RWPE2 (cell line): ENCODE measurements around the gene HIVEP3.

Source experiments
- ATAC-seq: fragments of 200-7000 bp; cut with Tn5 transposase; 3 replicates; pipeline ENCODE4 v1.9.1; 2021; ENCODE audit warnings: low read depth
- DNase-seq: peaks from one replicate; pipeline ENCODE4 v3.0.0-alpha.2; 2020; ENCODE audit warnings: low spot score
- H3K27ac ChIP-seq: fragments of 450-650 bp; 2 replicates; pipeline ENCODE4 v1.5.1; 2017; ENCODE audit warnings: mild to moderate bottlenecking; ENCODE audit not compliant: poor library complexity, severe bottlenecking
- H3K27me3 ChIP-seq: fragments of 250-450 bp; sonication (Bioruptor Pico); 2 replicates; pipeline ENCODE4 v1.5.1; 2021; ENCODE audit warnings: mild to moderate bottlenecking, moderate library complexity; ENCODE audit not compliant: insufficient read depth, poor library complexity, severe bottlenecking
- H3K36me3 ChIP-seq: fragments of 250-450 bp; sonication (Bioruptor Pico); 2 replicates; pipeline ENCODE4 v1.5.1; 2020; ENCODE audit warnings: low read depth, mild to moderate bottlenecking, moderate library complexity
- H3K4me1 ChIP-seq: fragments of 250-450 bp; sonication (Bioruptor Pico); 2 replicates; pipeline ENCODE4 v1.5.1; 2021; ENCODE audit warnings: mild to moderate bottlenecking, moderate library complexity; ENCODE audit not compliant: insufficient read depth, poor library complexity, severe bottlenecking
- H3K4me3 ChIP-seq: fragments of 250-450 bp; sonication (Bioruptor Pico); 2 replicates; pipeline ENCODE4 v1.5.1; 2021; ENCODE audit warnings: mild to moderate bottlenecking, moderate library complexity; ENCODE audit not compliant: severe bottlenecking
- H3K9me3 ChIP-seq: fragments of 250-450 bp; sonication (Bioruptor Pico); 2 replicates; pipeline ENCODE4 v1.5.1; 2021; ENCODE audit warnings: mild to moderate bottlenecking, moderate library complexity; ENCODE audit not compliant: severe bottlenecking
- CTCF ChIP-seq: fragments of 450-650 bp; IDR thresholded peaks from one replicate; pipeline ENCODE4 v1.5.1; 2017; ENCODE audit warnings: mild to moderate bottlenecking, moderate library complexity; ENCODE audit not compliant: poor library complexity, severe bottlenecking

HIVEP3 gene

GRCh38 chr1:41656068-41656467, 262.7 kb downstream of the HIVEP3 start:
- Histone ChIP-seq H3K27ac (no peak overlapping the region), H3K36me3 (no peaks in the 10 kb centered on the region), H3K9me3 (no peaks in the 10 kb centered on the region), H3K4me1 (no peaks in the 10 kb centered on the region), H3K4me3 (no peak overlapping the region), H3K27me3 (no peaks in the 10 kb centered on the region)
- no peak for DNase-seq
- no peak for ATAC-seq
- TF ChIP-seq CTCF: no peak

DNA sequence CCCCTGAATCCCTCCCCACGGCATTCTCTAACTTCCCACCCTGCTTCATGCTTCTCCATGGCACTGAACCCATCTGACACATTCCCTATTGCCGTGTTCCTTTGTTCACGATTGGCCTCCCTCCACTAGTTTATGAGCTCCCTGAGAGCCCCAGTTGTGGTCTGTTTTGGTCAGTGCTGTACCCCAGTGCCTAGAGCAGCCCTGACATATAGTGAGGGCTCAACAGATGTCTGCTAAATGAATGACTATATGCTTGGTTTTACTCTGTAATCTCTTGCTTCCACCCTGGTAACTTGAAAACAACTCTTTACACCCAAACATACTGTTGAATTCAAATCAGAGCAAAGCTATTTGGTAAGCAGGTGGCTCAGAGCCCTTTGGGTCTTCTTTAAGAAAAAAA, 263.1 kb downstream of the HIVEP3 start:
- Histone ChIP-seq H3K36me3 (no peaks in the 10 kb centered on the region), H3K9me3 (no peaks in the 10 kb centered on the region), H3K4me1 (no peaks in the 10 kb centered on the region), H3K27ac (no peak overlapping the region), H3K27me3 (no peaks in the 10 kb centered on the region), H3K4me3 (no peak overlapping the region)
- TF ChIP-seq CTCF: no peak
- no peak for DNase-seq
- no peak for ATAC-seq

- ATAC-seq: no peak
- Histone ChIP-seq H3K9me3 (no peaks in the 10 kb centered on the region), H3K36me3 (no peaks in the 10 kb centered on the region), H3K27me3 (no peaks in the 10 kb centered on the region), H3K4me3 (no peak overlapping the region), H3K4me1 (no peaks in the 10 kb centered on the region), H3K27ac (no peak overlapping the region)
- DNase-seq: no peak
- no peak for TF ChIP-seq CTCF
These were observed 265.1 kb downstream of the HIVEP3 start for GRCh38 chr1:41653574-41653973.

- DNase-seq (no peak), ATAC-seq (no peak)
- no peaks in the 10 kb centered on the region for H3K27me3 ChIP-seq
- H3K9me3 ChIP-seq: no peaks in the 10 kb centered on the region
- H3K36me3 ChIP-seq: no peaks in the 10 kb centered on the region
- H3K4me1 ChIP-seq: no peaks in the 10 kb centered on the region
- no peak for TF ChIP-seq CTCF
- H3K27ac ChIP-seq: no peak overlapping the region
- H3K4me3 ChIP-seq: no peak overlapping the region
These were observed 266.1 kb downstream of the HIVEP3 start for GRCh38 chr1:41652384-41653265.
